Thymus (tissue), 11 donors: ENCODE results near the gene RSKR. TPM values are rescaled to one million over a fixed set of nuclear protein-coding genes. Genes with fewer than 3 reads are reported as not detected.
"Not testable (repeated sequence)": the region's sequence is repeated elsewhere in the genome, so short reads cannot be mapped to it uniquely, and the experiment has no call there.

Experiments
- DNase-seq, 9 donors: peaks; one replicate each; pipeline ENCODE4 v3.0.0-alpha.2; 2013; ENCODE audit warnings: low spot score in 9 of 9, low read depth in 6 of 9, missing footprints in 1 of 9
- H3K27ac ChIP-seq, 2 donors: one replicate each; pipeline ENCODE4 v1.5.1; 2013; ENCODE audit warnings: control low read depth in 1 of 2, low read depth in 1 of 2, low read length in 1 of 2, mild to moderate bottlenecking in 1 of 2, moderate library complexity in 1 of 2
- H3K27me3 ChIP-seq, 2 donors: one replicate each; pipeline ENCODE4 v1.5.1; 2013; ENCODE audit warnings: low read length in 1 of 2; ENCODE audit not compliant: control insufficient read depth in 2 of 2, insufficient read depth in 1 of 2
- H3K36me3 ChIP-seq, 2 donors: one replicate each; pipeline ENCODE4 v1.5.1; 2013; ENCODE audit warnings: low read length in 1 of 2, mild to moderate bottlenecking in 1 of 2, moderate library complexity in 1 of 2; ENCODE audit not compliant: control insufficient read depth in 2 of 2, insufficient read depth in 2 of 2
- H3K4me1 ChIP-seq, 2 donors: one replicate each; pipeline ENCODE4 v1.5.1; 2013; ENCODE audit warnings: low read length in 2 of 2; ENCODE audit not compliant: control insufficient read depth in 2 of 2, insufficient read depth in 2 of 2
- H3K4me3 ChIP-seq, 2 donors: one replicate each; pipeline ENCODE4 v1.5.1; 2013; ENCODE audit warnings: low read length in 2 of 2, control low read depth in 1 of 2, mild to moderate bottlenecking in 1 of 2
- H3K9me3 ChIP-seq, 2 donors: one replicate each; pipeline ENCODE4 v1.5.1; 2013; ENCODE audit warnings: low read length in 1 of 2, mild to moderate bottlenecking in 1 of 2; ENCODE audit not compliant: control insufficient read depth in 2 of 2, insufficient read depth in 1 of 2
- WGBS: extraction: QIAGEN DNeasy Blood & Tissue Kit; methylation state at CpG from one replicate; pipeline ENCODE4 v1.1.7; 2013; 5-methylcytosine and 5-hydroxymethylcytosine counted together
- polyA plus RNA-seq: library from polyadenylated mRNA; stranded (reverse); fragments of 200-250 nt; gene quantifications from one replicate; pipeline ENCODE4 v1.2.3, GENCODE V29; 2013
- total RNA-seq: library from RNA; stranded (reverse); fragments of 120-200 nt; gene quantifications from one replicate; pipeline ENCODE4 v1.2.4, GENCODE V29; 2013
- donor health status: healthy.

The RSKR gene
- total and polyA plus RNA-seq, 2 donors: 2.6 to 6.4 TPM

- DNase-seq: peak; percentile 86 to 99 (median 94)
- Histone ChIP-seq H3K9me3 (peaks cover 0 to 5% of the 10 kb centered on the region in 2 donors), H3K27ac (peak within 1 kb of the TSS in 1 of 2 donors; percentile 55), H3K36me3 (peaks cover 23 to 44% of the 10 kb centered on the region in 2 donors), H3K27me3 (no peaks in the 10 kb centered on the region), H3K4me3 (peak within 1 kb of the TSS; percentile 1 to 13), H3K4me1 (peaks cover 4 to 16% of the 10 kb centered on the region in 2 donors)
- 9% methylated on average over 25 of the region's 26 CpGs for WGBS
Observed at GRCh38 chr17:28576758-28577465, 37.1 kb downstream of the RSKR start, which contains the start of gene ALDOC. TSS of gene ALDOC (minus strand) at chr17:28576895. CDS start at chr17:28575532, 1,363 bp downstream.

GRCh38 chr17:28576016-28576415, 38.0 kb downstream of the RSKR start:
- not testable (repeated sequence) for H3K4me3 ChIP-seq, DNase-seq, H3K27me3 ChIP-seq, H3K9me3 ChIP-seq, H3K27ac ChIP-seq
- Histone ChIP-seq H3K36me3 (peaks cover 23 to 40% of the 10 kb centered on the region in 2 donors), H3K4me1 (peaks cover 6 to 18% of the 10 kb centered on the region in 2 donors)
- WGBS: 83% methylated on average over 3 of the region's 3 CpGs

- WGBS: 98% methylated on average over 14 of the region's 14 CpGs
- peaks cover 20 to 32% of the 10 kb centered on the region in 2 donors for H3K36me3 ChIP-seq
- peaks cover 0 to 8% of the 10 kb centered on the region in 2 donors for H3K9me3 ChIP-seq
- H3K27me3 ChIP-seq: no peaks in the 10 kb centered on the region
- DNase-seq: no peak
- peaks cover 6 to 23% of the 10 kb centered on the region in 2 donors for H3K4me1 ChIP-seq
- no peak overlapping the region for H3K4me3 ChIP-seq
- no peak overlapping the region for H3K27ac ChIP-seq
Observed at GRCh38 chr17:28575126-28575795, 38.7 kb downstream of the RSKR start.

- peaks cover 0 to 8% of the 10 kb centered on the region in 2 donors for H3K9me3 ChIP-seq
- H3K4me3 ChIP-seq: no peak overlapping the region
- no peaks in the 10 kb centered on the region for H3K27me3 ChIP-seq
- WGBS: 95% methylated on average over 7 of the region's 7 CpGs
- H3K36me3 ChIP-seq: peaks cover 16 to 26% of the 10 kb centered on the region in 2 donors
- peaks cover 9 to 26% of the 10 kb centered on the region in 2 donors for H3K4me1 ChIP-seq
- DNase-seq: no peak
- no peak overlapping the region for H3K27ac ChIP-seq
Observed at GRCh38 chr17:28574526-28574925, 39.5 kb downstream of the RSKR start.

- DNase-seq: no peak
- Histone ChIP-seq H3K27ac (no peak overlapping the region), H3K4me1 (peaks cover 9 to 26% of the 10 kb centered on the region in 2 donors), H3K4me3 (no peak overlapping the region), H3K36me3 (peaks cover 11 to 21% of the 10 kb centered on the region in 2 donors), H3K9me3 (peaks cover 0 to 8% of the 10 kb centered on the region in 2 donors), H3K27me3 (no peaks in the 10 kb centered on the region)
- WGBS: 98% methylated on average over 6 of the region's 6 CpGs
Observed at GRCh38 chr17:28573966-28574480, 40.0 kb downstream of the RSKR start.

- Histone ChIP-seq H3K27ac (no peak overlapping the region), H3K9me3 (peaks cover 0 to 8% of the 10 kb centered on the region in 2 donors)
- WGBS: 96% methylated on average over 9 of the region's 9 CpGs
Observed at GRCh38 chr17:28573521-28573920, 40.5 kb downstream of the RSKR start.

GRCh38 chr17:28573040-28573380, 41.0 kb downstream of the RSKR start:
- peaks cover 9 to 26% of the 10 kb centered on the region in 2 donors for H3K4me1 ChIP-seq
- no peak for DNase-seq
- no peak overlapping the region for H3K27ac ChIP-seq
- no peaks in the 10 kb centered on the region for H3K27me3 ChIP-seq
- no peak overlapping the region for H3K4me3 ChIP-seq
- peaks cover 0 to 8% of the 10 kb centered on the region in 2 donors for H3K9me3 ChIP-seq
- H3K36me3 ChIP-seq: peaks cover under 1 to 11% of the 10 kb centered on the region in 2 donors

More at GRCh38 chr17:28573521-28573920, 40.5 kb downstream of the RSKR start:
- H3K4me1 ChIP-seq: peaks cover 9 to 26% of the 10 kb centered on the region in 2 donors
- no peaks in the 10 kb centered on the region for H3K27me3 ChIP-seq
- peaks cover 6 to 16% of the 10 kb centered on the region in 2 donors for H3K36me3 ChIP-seq
- DNase-seq: no peak
- no peak overlapping the region for H3K4me3 ChIP-seq

GRCh38 chr17:28572259-28573039, 41.5 kb downstream of the RSKR start:
- Histone ChIP-seq H3K36me3 (peaks cover 0 to 8% of the 10 kb centered on the region in 2 donors), H3K9me3 (peaks cover 0 to 8% of the 10 kb centered on the region in 2 donors), H3K4me3 (peak overlapping the region in 1 of 2 donors; percentile 73), H3K27ac (no peak overlapping the region), H3K27me3 (no peaks in the 10 kb centered on the region), H3K4me1 (peaks cover 9 to 26% of the 10 kb centered on the region in 2 donors)
- DNase-seq: no peak
- 82% methylated on average over 5 of the region's 5 CpGs for WGBS
